ENCODE results near the gene SLC10A2.

SLC10A2 gene

GRCh38 chr13:103012646-103013045 is 53.6 kb downstream of the SLC10A2 start:
- H2AFZ ChIP-seq (ENCODE audit: low read depth, low read length, severe bottlenecking) = no peak overlapping the region
- H3F3A ChIP-seq (ENCODE audit: insufficient read depth) = 0 out of 2 replicates have a peak, but pooled peaks cover under 1% of the 10 kb centered on the region
- H3K4me3 ChIP-seq (ENCODE audit: insufficient read depth, low read length, poor library complexity, severe bottlenecking) = no peak overlapping the region

DNA sequence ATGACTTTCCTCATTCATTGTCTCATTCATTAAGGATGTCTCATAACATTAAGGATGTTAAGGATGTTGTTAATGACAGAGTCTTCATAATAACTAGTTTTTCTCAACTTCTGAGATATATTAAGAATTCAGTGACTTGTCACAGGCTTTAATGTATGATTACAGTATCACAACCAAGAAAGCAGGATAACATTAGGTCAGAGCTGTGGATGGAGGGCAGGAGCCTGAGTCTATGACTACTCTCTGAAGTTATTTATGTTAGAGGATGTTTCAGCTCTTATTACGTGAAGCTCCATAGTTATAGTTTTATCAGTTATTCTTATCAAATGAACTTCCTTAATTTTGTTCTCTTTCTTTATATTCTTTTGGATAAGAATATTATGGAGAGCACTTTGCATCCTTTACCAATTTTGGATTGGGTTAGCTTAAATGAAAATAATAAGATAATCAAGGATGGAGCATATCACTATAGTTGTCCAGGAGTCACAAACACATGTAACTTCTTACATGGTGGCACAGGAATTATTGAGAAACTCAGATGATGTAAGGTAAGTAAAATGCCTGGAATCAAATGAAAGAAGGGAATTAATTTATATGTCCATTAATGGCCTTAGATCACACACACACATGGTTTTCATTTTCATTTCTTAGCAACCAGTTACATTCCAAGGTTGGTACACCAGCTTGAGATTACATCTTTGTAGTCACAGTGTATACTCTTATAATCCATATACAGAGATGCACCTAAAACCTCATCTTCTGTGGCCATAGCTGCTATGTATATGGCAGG is 57.0 kb downstream of the SLC10A2 start:
- Histone ChIP-seq H3K27ac (ENCODE audit: low read depth, low read length) (peak overlapping the region; percentile 93), H3K36me3 (ENCODE audit: low read length) (no peaks in the 10 kb centered on the region), H3F3A (ENCODE audit: insufficient read depth) (peaks cover 14% of the 10 kb centered on the region), H3K9me2 (replicated peaks; ENCODE audit: insufficient read depth, low read length) (no peaks in the 10 kb centered on the region), H3K4me3 (ENCODE audit: insufficient read depth, low read length, poor library complexity, severe bottlenecking) (no peak overlapping the region), H3K4me2 (ENCODE audit: low read depth, low read length, poor library complexity, severe bottlenecking) (no peak overlapping the region), H3K27me3 (ENCODE audit: low read length) (no peaks in the 10 kb centered on the region), H3K79me2 (ENCODE audit: insufficient read depth, low read length) (no peaks in the 10 kb centered on the region), H2AFZ (ENCODE audit: low read depth, low read length, severe bottlenecking) (peak overlapping the region; percentile 49), H3K9ac (ENCODE audit: low read length) (no peak overlapping the region), H4K20me1 (ENCODE audit: low read depth, low read length) (no peaks in the 10 kb centered on the region), H3K9me3 (ENCODE audit: insufficient read depth, low read length) (no peaks in the 10 kb centered on the region)
- TF ChIP-seq EZH2phosphoT487 (conservative IDR thresholded peaks at IDR 0.05; ENCODE audit: low read length) (no peak), CTCF (IDR thresholded peaks at IDR 0.05; ENCODE audit: insufficient read depth, low read length, poor library complexity, severe bottlenecking) (no peak)

More at GRCh38 chr13:103012646-103013045, 53.6 kb downstream of the SLC10A2 start:
- H3K79me2 ChIP-seq (ENCODE audit: insufficient read depth, low read length) = no peaks in the 10 kb centered on the region
- no peaks in the 10 kb centered on the region for H4K20me1 ChIP-seq (ENCODE audit: low read depth, low read length)
- no peak overlapping the region for H3K4me2 ChIP-seq (ENCODE audit: low read depth, low read length, poor library complexity, severe bottlenecking)
- no peaks in the 10 kb centered on the region for H3K9me2 ChIP-seq (replicated peaks; ENCODE audit: insufficient read depth, low read length)
- H3K36me3 ChIP-seq (ENCODE audit: low read length) = no peaks in the 10 kb centered on the region
- no peak overlapping the region for H3K9ac ChIP-seq (ENCODE audit: low read length)
- TF ChIP-seq EZH2phosphoT487 (conservative IDR thresholded peaks at IDR 0.05; ENCODE audit: low read length) (no peak), CTCF (IDR thresholded peaks at IDR 0.05; ENCODE audit: insufficient read depth, low read length, poor library complexity, severe bottlenecking) (no peak)
- H3K9me3 ChIP-seq (ENCODE audit: insufficient read depth, low read length) = no peaks in the 10 kb centered on the region
- no peaks in the 10 kb centered on the region for H3K27me3 ChIP-seq (ENCODE audit: low read length)
- H3K27ac ChIP-seq (ENCODE audit: low read depth, low read length) = no peak overlapping the region

GRCh38 chr13:103007427-103007762 is 58.8 kb downstream of the SLC10A2 start:
- Histone ChIP-seq H3K27me3 (ENCODE audit: low read length) (no peaks in the 10 kb centered on the region), H3K27ac (ENCODE audit: low read depth, low read length) (peak overlapping the region; percentile 93)
- TF ChIP-seq EZH2phosphoT487 (conservative IDR thresholded peaks at IDR 0.05; ENCODE audit: low read length) (no peak), CTCF (IDR thresholded peaks at IDR 0.05; ENCODE audit: insufficient read depth, low read length, poor library complexity, severe bottlenecking) (no peak)

More at GRCh38 chr13:103007427-103007762, 58.8 kb downstream of the SLC10A2 start:
- H2AFZ ChIP-seq (ENCODE audit: low read depth, low read length, severe bottlenecking) = no peak overlapping the region
- no peaks in the 10 kb centered on the region for H4K20me1 ChIP-seq (ENCODE audit: low read depth, low read length)
- no peaks in the 10 kb centered on the region for H3K36me3 ChIP-seq (ENCODE audit: low read length)
- peaks cover 18% of the 10 kb centered on the region for H3F3A ChIP-seq (ENCODE audit: insufficient read depth)
- no peaks in the 10 kb centered on the region for H3K9me3 ChIP-seq (ENCODE audit: insufficient read depth, low read length)
- peak overlapping the region; percentile 67 for H3K4me2 ChIP-seq (ENCODE audit: low read depth, low read length, poor library complexity, severe bottlenecking)
- H3K9ac ChIP-seq (ENCODE audit: low read length) = peak overlapping the region; percentile 52
- H3K79me2 ChIP-seq (ENCODE audit: insufficient read depth, low read length) = no peaks in the 10 kb centered on the region
- peak overlapping the region; percentile 0 for H3K4me3 ChIP-seq (ENCODE audit: insufficient read depth, low read length, poor library complexity, severe bottlenecking)
- no peaks in the 10 kb centered on the region for H3K9me2 ChIP-seq (replicated peaks; ENCODE audit: insufficient read depth, low read length)

Data from SU-DHL-6 (cell line).